HG03097 (cell line): Measurements from ENCODE around the gene MAP3K20.
"Not testable (repeated sequence)": the region's sequence is repeated elsewhere in the genome, so short reads cannot be mapped to it uniquely, and the experiment has no call there.

ENCODE experiments used
- ATAC-seq: cut with Tn5 transposase; IDR thresholded peaks from one replicate; pipeline ENCODE4 v1.9.1; 2021; ENCODE audit not compliant: unreplicated experiment, low FRiP score

MAP3K20 gene

DNA sequence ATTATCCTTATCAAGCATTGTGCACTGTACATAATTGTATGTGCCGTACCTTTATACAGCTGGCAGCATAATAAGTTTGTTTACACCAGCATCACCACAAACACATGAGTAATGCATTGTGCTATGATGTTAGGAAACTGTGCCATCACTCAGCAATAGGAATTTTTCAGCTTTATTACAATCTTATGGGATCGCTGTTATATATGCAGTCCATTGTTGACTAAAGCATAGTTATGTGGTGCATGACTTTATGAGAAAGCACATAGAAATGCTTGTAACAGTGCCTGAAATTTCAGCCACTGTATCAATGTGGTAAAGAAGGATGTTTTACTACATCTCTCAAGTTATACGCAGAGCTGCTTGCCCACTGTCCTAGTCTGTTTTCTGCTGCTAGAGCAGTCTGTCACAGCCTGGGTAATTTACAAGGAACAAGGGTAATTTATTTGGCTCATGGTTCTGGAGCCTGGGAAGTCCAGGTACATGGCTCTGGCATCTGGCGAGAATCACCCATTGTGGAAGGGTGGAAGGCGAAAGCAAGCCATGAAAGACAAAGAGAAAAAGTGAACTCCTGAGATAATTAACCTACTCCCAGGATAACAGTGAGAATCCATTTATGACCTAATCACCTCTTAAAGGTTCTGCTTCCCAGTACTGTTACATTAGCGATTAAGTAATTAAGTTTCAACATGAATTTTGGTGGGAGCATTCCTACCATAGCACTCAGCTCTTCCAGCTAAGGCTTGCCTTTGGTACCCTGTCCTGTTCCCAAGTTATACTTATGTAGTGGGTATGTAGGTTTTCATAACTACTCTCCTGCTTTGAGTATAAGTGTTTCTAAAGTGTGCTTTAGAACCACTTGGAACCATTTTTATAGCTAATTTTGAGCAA lies 4.6 kb downstream of the MAP3K20 start:
- no peak for ATAC-seq

GRCh38 chr2:173086518-173087213 lies 11.0 kb downstream of the MAP3K20 start:
- no peak for ATAC-seq

- no peak for ATAC-seq
Observed at GRCh38 chr2:173087214-173087581, 11.6 kb downstream of the MAP3K20 start.

DNA sequence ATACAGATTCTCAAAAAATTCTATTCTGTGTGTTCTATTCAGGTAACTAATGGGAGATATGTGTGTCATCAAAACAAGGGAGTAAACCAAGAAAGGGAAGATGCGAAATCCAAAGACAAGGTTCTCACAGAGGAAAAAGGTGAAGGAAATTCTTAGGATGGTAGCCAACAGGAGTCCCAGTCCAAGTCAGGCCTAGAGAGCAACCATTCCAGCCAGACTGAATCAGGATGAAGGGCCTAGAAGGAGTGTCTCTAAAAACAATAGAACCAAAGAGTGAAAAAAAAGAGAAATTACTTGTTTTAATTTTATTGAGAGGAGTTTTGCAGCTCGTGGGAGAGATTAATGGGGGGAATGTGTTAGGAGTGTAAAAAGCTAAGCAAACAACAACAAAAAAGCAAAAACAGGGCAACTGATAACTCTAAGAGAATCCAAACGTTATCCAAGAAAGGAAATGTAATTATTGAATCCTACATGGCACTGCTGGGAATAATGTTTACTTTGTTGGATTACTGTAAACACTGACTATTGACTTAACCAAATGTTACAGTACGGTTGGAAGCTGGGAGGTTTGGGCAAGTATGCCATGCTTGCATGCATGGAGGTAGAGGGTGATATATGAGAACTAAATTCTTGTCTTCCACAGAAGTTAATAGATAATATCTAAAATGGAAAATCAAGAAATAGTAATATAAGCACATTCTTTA lies 12.3 kb downstream of the MAP3K20 start:
- no peak for ATAC-seq

DNA sequence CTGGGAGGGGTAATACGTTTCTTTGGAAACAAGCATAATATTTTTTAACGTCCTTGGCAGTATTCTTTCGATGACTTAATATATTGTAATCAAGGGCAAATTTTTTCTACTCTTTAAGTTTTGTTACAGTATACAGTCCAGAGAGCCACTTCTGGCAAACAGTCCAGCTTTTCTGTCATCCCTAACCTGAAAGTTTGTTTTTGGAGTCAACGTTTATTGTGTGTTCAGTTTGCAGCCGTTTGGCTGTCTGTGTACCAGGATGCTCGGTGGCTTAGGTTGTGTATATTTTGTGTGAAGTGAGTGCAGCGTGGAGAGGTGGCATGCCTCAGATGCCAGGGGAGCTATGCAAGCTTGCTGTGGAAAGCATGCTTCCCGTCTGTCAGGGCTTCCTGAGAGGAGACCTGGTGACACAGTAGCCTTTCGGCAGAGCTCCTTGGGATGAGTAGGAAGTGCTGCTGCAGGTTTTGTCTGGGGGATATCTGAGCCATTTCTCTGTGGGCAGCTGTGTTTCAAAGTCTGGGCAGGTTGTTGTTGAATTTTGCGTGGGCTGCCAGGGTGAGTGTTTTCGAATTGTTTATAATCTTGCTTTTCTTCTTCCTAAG lies 14.7 kb downstream of the MAP3K20 start:
- no peak for ATAC-seq

DNA sequence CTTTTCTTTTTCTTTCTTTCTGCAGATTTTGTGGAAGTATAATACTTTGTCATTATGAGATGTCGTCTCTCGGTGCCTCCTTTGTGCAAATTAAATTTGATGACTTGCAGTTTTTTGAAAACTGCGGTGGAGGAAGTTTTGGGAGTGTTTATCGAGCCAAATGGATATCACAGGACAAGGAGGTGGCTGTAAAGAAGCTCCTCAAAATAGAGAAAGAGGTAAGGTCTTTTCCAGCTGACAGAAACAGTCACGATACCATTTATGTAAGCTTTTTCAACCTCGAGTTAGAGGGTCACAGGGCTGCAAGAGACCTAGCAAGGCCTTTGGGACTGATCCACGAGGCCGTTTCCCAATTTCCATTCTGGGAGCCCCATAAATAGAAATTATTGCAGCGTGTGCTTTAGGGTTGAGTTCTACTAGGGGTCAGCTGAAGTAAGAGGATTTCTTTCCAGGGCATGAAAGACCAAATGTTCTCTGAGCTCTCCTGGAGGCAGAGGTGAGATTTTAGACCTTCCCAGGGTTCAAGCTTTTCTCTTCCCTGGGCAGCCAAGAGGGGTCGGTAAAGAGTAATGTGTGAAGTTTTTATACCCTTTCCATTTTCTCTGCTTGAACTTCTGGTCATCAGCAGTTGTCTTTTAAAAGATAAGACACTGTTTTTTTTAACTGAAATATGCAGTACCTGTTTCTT lies 15.5 kb downstream of the MAP3K20 start:
- no peak for ATAC-seq

GRCh38 chr2:173091910-173092309 lies 16.3 kb downstream of the MAP3K20 start:
- no peak for ATAC-seq

GRCh38 chr2:173092844-173093402 lies 17.3 kb downstream of the MAP3K20 start:
- ATAC-seq: no peak

DNA sequence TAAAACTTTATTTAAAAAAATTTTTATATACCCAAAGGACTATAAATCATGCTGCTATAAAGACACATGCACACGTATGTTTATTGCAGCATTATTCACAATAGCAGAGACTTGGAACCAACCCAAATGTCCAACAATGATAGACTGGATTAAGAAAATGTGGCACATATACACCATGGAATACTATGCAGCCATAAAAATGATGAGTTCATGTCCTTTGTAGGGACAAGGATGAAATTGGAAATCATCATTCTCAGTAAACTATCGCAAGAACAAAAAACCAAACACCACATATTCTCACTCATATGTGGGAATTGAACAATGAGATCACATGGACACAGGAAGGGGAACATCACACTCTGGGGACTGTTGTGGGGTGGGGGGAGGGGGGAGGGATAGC lies 18.0 kb downstream of the MAP3K20 start:
- ATAC-seq: not testable (repeated sequence)

DNA sequence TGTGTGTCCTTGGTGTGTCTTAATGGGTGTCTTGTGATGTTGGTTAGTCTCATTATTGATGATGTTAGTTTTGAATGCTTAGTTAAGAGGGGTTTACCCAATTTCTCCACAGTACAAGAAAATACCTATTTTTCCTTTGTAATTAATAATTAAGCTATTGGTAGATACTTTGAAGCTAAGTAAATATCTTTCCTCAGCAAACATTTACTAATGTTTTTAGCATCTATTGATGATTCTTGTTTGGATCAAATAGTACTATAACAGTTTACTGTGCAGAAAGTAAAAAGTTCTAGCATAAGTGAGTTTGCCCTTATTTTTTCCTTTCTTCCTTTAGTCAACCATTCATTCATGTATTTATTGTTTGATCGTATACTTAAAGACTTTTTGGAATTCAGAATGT lies 19.1 kb downstream of the MAP3K20 start:
- no peak for ATAC-seq

DNA sequence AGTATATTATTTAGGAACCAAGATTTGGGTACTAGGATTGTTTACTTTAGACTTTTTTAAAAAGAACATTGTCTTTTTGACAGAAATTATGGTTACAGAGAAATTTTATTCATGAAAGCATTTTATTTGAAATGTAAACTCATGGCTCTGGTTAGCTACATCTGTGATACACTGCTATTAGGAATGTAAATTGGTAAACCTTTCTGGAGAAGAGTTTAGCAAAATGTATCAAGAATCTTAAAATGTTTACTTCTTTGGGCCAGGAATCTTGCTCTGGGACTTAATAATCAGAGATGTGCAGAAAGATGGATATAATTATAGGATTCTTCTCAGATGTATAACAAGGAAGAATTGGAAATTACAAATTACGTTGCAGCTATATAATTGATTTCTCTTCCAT lies 19.7 kb downstream of the MAP3K20 start:
- no peak for ATAC-seq

DNA sequence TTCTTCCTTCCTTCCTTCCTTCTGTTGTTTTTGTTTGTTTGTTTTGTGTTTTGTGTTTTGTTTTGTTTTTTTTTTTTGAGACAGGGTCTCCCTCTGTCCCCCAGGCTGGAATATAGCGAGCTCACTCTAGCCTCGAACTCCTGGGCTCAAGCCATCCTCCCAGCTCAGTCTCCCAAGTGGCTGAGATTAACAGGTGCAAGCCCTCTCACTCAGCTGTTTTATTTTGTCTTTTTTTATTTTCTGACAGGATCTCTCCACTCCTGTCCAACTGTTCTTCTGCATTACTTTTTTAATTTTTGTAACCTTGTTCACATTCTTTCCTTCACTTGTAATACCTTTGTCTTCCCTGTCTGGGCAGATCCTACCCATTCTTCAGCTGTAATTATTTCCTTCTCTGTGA lies 23.6 kb downstream of the MAP3K20 start:
- ATAC-seq: no peak

GRCh38 chr2:173099804-173100203 lies 24.2 kb downstream of the MAP3K20 start:
- ATAC-seq: no peak

- no peak for ATAC-seq
Observed at GRCh38 chr2:173101687-173102086, 26.0 kb downstream of the MAP3K20 start.

GRCh38 chr2:173104156-173104555 lies 28.5 kb downstream of the MAP3K20 start:
- ATAC-seq: no peak

- no peak for ATAC-seq
Observed at GRCh38 chr2:173106959-173107628, 31.4 kb downstream of the MAP3K20 start.

DNA sequence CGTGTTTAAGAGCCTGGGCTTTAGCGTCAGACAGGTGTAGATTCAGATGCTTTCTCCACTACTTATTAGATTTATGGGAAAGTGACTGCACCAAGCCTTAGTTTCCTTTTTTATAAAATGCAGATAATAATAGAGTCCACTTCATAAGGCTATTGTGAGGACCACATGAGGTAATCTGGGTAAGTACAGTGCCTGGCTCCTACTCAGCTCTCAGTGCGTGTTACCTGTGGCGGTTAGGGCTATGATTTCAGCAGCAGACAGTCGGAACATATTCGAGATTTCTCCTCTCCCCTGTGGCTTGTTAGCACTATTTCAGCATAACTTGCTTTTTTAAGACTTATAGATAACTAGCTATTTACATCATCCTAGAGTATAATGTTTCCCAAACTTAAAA lies 32.0 kb downstream of the MAP3K20 start:
- ATAC-seq: no peak

DNA sequence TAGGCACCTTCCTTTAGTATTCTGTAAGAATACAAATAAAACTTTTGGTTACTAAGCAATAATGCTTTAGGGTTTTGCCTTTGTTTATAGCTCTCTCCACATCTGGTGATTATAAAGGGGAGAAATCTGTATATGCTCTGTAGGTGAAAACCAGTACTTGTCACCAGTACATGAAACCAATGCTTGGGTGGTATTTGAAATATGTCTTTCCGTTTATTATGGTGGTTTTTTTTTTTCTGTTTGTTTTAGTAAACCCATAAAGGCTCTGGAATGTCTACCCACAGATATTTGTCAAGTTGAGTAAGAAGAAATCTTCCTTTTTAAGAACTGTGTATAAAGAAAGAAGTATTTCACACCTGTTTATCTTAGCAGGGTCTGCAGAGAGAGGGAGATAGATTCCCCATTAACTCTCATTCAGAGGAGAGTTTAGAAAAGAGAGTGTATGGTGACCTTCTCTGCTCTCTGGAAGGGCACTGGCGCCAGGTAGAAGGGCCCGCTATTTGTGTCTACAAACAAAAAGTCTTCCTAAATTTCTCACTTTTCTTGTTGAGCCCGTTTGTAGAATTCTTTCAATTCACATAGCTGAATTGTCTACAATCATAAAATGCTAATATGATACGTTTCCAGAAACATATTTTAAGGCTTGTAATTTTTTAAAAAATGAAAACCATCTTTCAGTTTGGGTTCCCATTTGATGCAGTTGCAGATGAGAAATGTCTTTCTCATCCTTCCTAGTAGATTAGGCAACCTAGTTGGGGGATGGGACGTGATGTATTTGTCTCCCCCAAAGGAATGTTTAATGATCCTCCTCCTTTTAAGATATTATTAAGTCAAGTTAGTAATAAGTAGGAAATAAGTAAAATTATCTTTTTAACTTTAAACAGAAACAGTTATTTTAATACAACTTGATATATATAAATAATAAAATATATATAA lies 33.9 kb downstream of the MAP3K20 start:
- no peak for ATAC-seq

GRCh38 chr2:173117678-173118077 lies 42.0 kb downstream of the MAP3K20 start:
- no peak for ATAC-seq
